ENCODE results near the gene ZFYVE1. TPM values are rescaled to one million over a fixed set of nuclear protein-coding genes. Genes with fewer than 3 reads are reported as not detected.

Gene ZFYVE1
- total RNA-seq, 1 donor from 2014 or later = 17.1 TPM

DNA sequence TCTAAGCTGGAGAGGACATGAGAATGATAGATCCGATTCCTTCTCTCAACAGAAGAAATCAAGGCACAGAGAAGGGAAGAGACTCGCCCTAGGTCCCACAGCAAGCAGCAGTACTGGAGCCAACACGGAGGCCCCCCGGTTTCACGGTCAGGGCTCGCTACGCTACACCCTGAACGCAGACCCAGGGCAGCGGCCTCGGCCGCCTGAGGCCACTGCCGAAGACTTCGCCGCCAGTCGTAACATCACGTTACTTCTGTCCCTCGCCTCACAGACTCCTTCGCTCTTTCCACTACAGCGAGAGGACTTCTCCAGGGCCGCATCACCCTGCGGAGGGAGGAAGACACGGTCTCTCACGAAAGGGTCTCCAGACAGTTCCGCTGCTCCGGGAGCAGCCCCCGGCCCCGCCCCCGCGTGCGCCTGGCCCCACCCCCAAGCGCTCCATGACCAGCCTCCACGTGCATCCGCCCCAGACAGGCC lies 101.1 kb downstream of the ZFYVE1 start:
- intact Hi-C loops (cut with micrococcal nuclease) = loop anchor here (1.0 to 5.0 kb wide), 14 partner anchors 21 to 1567 kb away; partner anchors contain the start of genes DNAL1, DPF3, ISCA2 and NPC2

DNA sequence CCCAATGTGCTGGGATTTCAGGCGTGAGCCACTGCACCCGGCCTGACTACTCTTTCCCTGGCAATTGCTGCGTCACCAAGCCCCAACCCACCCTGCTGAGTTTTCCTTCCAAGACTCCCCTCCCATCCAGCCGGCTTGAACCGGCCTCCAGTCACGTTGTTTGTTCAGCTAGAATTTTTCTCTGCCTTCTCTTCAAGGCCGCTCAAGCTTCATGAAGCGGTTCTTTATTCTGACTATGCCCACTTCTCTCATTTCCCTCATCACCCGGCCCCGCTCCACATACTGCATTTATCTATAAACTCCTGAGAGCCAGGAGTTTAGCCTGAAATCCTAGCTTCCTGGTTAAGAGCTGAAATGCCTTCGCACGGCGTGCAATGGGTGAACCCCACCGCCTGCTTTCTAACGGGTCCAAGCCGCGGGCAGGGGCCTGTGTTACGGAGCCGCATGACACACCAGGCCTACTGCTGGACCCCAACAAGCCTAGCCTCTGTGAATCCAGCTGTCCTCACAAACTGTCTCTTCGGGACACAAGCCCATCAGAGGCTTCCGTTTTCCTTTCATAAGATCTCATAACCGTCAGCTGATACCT lies 101.6 kb downstream of the ZFYVE1 start:
- intact Hi-C loops (cut with micrococcal nuclease) = loop anchor here (1.0 to 5.0 kb wide), 3 partner anchors 533 to 962 kb away; partner anchors contain the start of genes NUMB and ZNF410

DNA sequence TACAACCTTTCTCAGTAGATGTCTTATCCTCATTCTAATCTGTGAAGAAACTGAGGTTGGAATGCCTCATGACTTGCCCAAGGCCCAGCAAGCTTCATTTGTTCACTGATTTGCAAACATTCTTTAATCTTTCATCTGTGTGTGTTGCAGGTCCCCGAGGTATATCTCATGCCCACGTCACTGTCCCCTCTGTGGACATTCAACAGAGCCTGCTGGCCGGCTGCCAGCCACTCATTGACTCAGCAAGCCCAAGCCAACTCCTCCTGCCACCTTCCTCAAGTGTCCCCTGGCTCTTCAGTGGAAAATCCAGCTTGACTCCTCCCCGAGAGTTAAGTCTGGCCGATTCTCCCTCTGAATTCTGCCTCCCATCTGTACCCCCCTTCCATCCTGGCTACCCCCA lies 102.6 kb downstream of the ZFYVE1 start:
- intact Hi-C loops (cut with micrococcal nuclease) = no loop called here

DNA sequence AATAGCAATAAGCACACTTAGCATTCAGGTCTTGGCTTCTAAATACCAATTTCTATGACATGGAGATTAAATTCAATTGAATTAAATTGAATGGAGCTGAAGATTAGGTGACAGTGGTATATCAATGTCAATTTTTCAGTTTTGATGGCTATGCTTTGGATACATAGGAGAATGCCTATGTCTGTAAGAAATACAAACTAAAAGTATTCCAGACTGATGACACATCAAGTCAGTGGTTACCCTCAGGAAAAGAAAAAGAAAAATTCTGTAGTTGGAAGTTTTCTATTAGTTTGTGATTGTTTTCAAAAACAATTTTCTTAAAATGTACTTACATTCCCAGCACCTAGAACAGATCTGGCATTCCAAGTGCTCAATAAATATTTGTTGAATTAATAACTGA lies 105.5 kb downstream of the ZFYVE1 start:
- intact Hi-C loops (cut with micrococcal nuclease) = no loop called here

DNA sequence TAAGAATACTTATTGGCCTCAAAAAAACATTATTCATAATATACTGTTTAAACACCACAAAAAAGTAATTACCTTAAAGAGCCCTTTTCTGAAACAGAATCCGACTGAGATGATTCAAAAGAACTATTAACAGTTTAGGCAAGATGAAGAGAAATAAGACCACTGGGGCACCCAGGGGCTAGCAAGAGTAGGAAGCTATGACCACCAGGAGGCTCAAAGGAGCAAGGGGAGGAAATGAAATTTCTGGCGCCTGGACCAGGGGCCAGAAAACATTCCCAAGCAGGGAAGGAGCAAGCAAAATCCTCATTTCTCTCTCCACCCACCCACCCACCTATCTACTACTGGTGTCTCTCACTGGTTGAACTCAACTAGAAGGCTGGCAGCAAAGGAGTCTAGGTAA lies 106.9 kb downstream of the ZFYVE1 start:
- intact Hi-C loops (cut with micrococcal nuclease) = no loop called here

Other genes starting within 250 kb of the ZFYVE1 start
- 11.6 and 12.4 TPM in 2 replicates for gene DPF3, start 133.0 kb downstream of the ZFYVE1 start, total RNA-seq
- 15.1 and 15.6 TPM in 2 replicates for gene DCAF4, start 100.6 kb downstream of the ZFYVE1 start, total RNA-seq
- 108 TPM in 2 replicates for gene RBM25, start 31.4 kb upstream of the ZFYVE1 start, total RNA-seq
- 49.5 and 52.1 TPM in 2 replicates for gene PSEN1, start 109.4 kb upstream of the ZFYVE1 start, total RNA-seq
- 0.71 and 1.0 TPM in 2 replicates for gene PAPLN, start 210.4 kb upstream of the ZFYVE1 start, total RNA-seq

All from T-helper 1 cell treated with Interleukin-12 subunit alpha and Interleukin-12 subunit beta and Interleukin-4 antibody, amounts not matched to agents 30 ng/mL and 1 ng/mL, for 36 hours (primary cell).